ENCODE results near the gene C6orf141. TPM values are rescaled to one million over a fixed set of nuclear protein-coding genes. Genes with fewer than 3 reads are reported as not detected.

C6orf141 gene
- total RNA-seq, 1 donor from 2014 or later, result 2.1 TPM

- no peak overlapping the region for H3K27ac ChIP-seq
- no peaks in the 10 kb centered on the region for H3K4me1 ChIP-seq
- intact Hi-C loops (cut with DNase I), result no loop called here
- H3K4me3 ChIP-seq, result no peak overlapping the region
- H3K36me3 ChIP-seq, result no peaks in the 10 kb centered on the region
- no peak for DNase-seq
- H3K9me3 ChIP-seq, result no peaks in the 10 kb centered on the region
- H3K27me3 ChIP-seq, result no peaks in the 10 kb centered on the region
- TF ChIP-seq CTCF (IDR thresholded peaks at IDR 0.05), result no peak
- ATAC-seq, result no peak
Measured at GRCh38 chr6:49514571-49515484, 35.6 kb upstream of the C6orf141 start.

GRCh38 chr6:49515485-49516146 is 34.9 kb upstream of the C6orf141 start:
- ATAC-seq, result no peak

GRCh38 chr6:49516147-49516505 is 34.3 kb upstream of the C6orf141 start:
- H3K36me3 ChIP-seq, result no peaks in the 10 kb centered on the region
- no peak overlapping the region for H3K27ac ChIP-seq
- no peak overlapping the region for H3K4me3 ChIP-seq
- intact Hi-C loops (cut with DNase I), result no loop called here
- TF ChIP-seq CTCF (IDR thresholded peaks at IDR 0.05), result no peak
- ATAC-seq, result no peak
- DNase-seq, result no peak
- H3K27me3 ChIP-seq, result no peaks in the 10 kb centered on the region
- no peaks in the 10 kb centered on the region for H3K9me3 ChIP-seq
- H3K4me1 ChIP-seq, result no peaks in the 10 kb centered on the region

More at GRCh38 chr6:49515485-49516146, 34.9 kb upstream of the C6orf141 start:
- no peaks in the 10 kb centered on the region for H3K36me3 ChIP-seq
- no peak for DNase-seq
- no peaks in the 10 kb centered on the region for H3K27me3 ChIP-seq
- no peaks in the 10 kb centered on the region for H3K4me1 ChIP-seq
- H3K4me3 ChIP-seq, result no peak overlapping the region
- no peaks in the 10 kb centered on the region for H3K9me3 ChIP-seq
- intact Hi-C loops (cut with DNase I), result no loop called here
- no peak overlapping the region for H3K27ac ChIP-seq
- TF ChIP-seq CTCF (IDR thresholded peaks at IDR 0.05), result no peak

GRCh38 chr6:49517919-49518318 is 32.5 kb upstream of the C6orf141 start:
- H3K36me3 ChIP-seq, result no peaks in the 10 kb centered on the region
- H3K4me1 ChIP-seq, result no peaks in the 10 kb centered on the region
- DNase-seq, result no peak
- no peak for TF ChIP-seq CTCF (IDR thresholded peaks at IDR 0.05)
- ATAC-seq, result no peak
- H3K9me3 ChIP-seq, result no peaks in the 10 kb centered on the region
- no peak overlapping the region for H3K27ac ChIP-seq
- intact Hi-C loops (cut with DNase I), result no loop called here
- H3K27me3 ChIP-seq, result no peaks in the 10 kb centered on the region
- H3K4me3 ChIP-seq, result no peak overlapping the region

GRCh38 chr6:49519660-49520059 is 30.8 kb upstream of the C6orf141 start:
- H3K4me1 ChIP-seq, result no peaks in the 10 kb centered on the region
- ATAC-seq (no peak), DNase-seq (no peak)
- no peak overlapping the region for H3K4me3 ChIP-seq
- no peaks in the 10 kb centered on the region for H3K9me3 ChIP-seq
- TF ChIP-seq CTCF (IDR thresholded peaks at IDR 0.05), result no peak
- H3K27me3 ChIP-seq, result no peaks in the 10 kb centered on the region
- intact Hi-C loops (cut with DNase I), result no loop called here
- H3K27ac ChIP-seq, result no peak overlapping the region
- H3K36me3 ChIP-seq, result no peaks in the 10 kb centered on the region

Data from upper lobe of right lung (tissue), 1 donor.